H1 (cell line): ENCODE results near the gene HOXA10. TPM values are rescaled to one million over a fixed set of nuclear protein-coding genes. Genes with fewer than 3 reads are reported as not detected.
A peak's percentile ranks its signal among the peaks of the same experiment; 100 is the strongest.

ENCODE experiments used
- EZH2 ChIP-seq: fragments of 200-600 bp; sonication (generic); IDR thresholded peaks from 2 replicates; pipeline ENCODE4 v1.7.1; 2012; ENCODE audit warnings: low read depth, mild to moderate bottlenecking, moderate library complexity, low read length, inconsistent platforms; ENCODE audit not compliant: severe bottlenecking
- KDM4A ChIP-seq: IDR thresholded peaks from one replicate; pipeline ENCODE4 v1.7.1; 2012; ENCODE audit warnings: low read depth, mild to moderate bottlenecking, moderate library complexity, low read length, inconsistent platforms; ENCODE audit not compliant: severe bottlenecking
- RAD21 ChIP-seq, 2 experiments: IDR thresholded peaks in 1 of 2; conservative IDR thresholded peaks in 1 of 2; 2 replicates each; pipeline ENCODE4 v1.6.1; 2011; ENCODE audit warnings: low read depth in 2 of 2, low read length in 2 of 2, improper control_type of control experiment in 1 of 2, inconsistent platforms in 1 of 2, mild to moderate bottlenecking in 1 of 2, moderate library complexity in 1 of 2
- polyA plus RNA-seq, 7 experiments: library from polyadenylated mRNA; depleted of rRNA in 3 of 7; stranded (reverse) in 5 of 7; unstranded in 2 of 7; fragments of >200 nt in 5 of 7; fragments of 200-250 nt in 2 of 7; gene quantifications; 1 replicate in 5 of 7; 2 replicates in 1 of 7; 4 replicates in 1 of 7; pipeline versions ENCODE4 v1.2.1 to v1.2.3, GENCODE V29; 2011 to 2013; ENCODE audit warnings: missing spikeins in 2 of 7, mixed read lengths in 2 of 7
- total RNA-seq: library from RNA; stranded (reverse); fragmentation: NEBNext Ultra II Directional; extraction: Animal tissue kit (Norgen Biotek cat#: 25700); gene quantifications from 2 replicates; pipeline ENCODE4 v1.2.1, GENCODE V29; 2021

Gene HOXA10
- total and polyA plus RNA-seq, 2 of the 8 experiments (the other 6 are each of a cell fraction or from before 2014, with no cell fraction given): not detected

DNA sequence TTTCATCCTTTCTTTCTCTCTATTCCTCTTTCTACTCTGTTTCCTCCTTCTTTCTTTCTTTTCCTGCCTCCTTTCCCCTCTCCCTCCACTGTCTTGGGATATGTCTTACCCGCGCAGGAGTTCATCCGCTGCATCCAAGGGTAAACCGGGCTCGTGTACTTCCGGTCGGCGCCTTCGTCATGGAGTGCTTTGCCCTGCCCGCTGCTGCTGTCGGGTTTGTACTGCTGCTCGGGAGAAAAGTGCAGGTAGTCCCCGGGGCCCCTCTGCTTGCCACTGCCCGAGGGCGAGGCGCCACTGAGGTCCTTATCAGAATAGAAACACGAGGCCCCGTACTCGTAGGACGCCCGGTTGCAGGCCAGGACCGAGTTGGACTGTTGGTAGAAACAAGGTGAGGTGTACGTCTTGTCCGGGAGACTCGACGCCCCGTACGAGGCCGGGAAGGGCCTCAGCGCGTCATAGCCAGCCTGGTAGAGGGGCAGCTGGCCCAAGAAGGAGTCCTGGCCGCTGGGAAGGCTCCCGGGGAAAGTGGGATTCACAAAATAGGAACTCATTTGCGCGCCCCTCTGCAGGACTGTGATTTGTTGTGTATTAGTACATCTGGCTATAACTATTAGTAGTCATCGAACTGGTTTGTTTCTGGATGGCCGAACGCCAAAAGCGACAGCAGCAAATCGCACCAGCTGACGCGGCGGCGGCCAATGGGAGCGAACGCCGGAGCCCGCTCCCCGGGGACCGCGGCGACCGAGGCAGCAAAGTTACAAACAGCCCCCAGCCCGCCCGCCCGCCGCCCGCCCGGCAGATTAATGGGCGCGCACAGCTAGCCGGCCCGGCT lies 26.7 kb downstream of the HOXA10 start, which contains the start of gene HOXA6 (continued):
- peak; percentile 92 for TF ChIP-seq EZH2
- TF ChIP-seq RAD21 (IDR thresholded peaks at IDR 0.05 in 1 of 2, conservative IDR thresholded peaks at IDR 0.05 in 1 of 2; ENCODE audit: low read depth in 2 of 2, low read length in 2 of 2): no peak
- TF ChIP-seq KDM4A: peak; percentile 34
